HL-60 (cell line): ENCODE results near the gene ZDHHC7.

Experiments used
- DNase-seq, 2 experiments: peaks; one replicate each; pipeline ENCODE4 v3.0.0-alpha.2; 2010 to 2020; ENCODE audit warnings: low read depth in 1 of 2, low spot score in 1 of 2
- H3K27ac ChIP-seq: fragments of 250-450 bp; sonication (Bioruptor Pico); replicated peaks from 2 replicates; pipeline ENCODE4 v1.5.1; 2020; ENCODE audit warnings: mild to moderate bottlenecking, moderate library complexity
- H3K27me3 ChIP-seq: fragments of 250-450 bp; sonication (Bioruptor Pico); 2 replicates; pipeline ENCODE4 v1.5.1; 2021; ENCODE audit warnings: mild to moderate bottlenecking, moderate library complexity; ENCODE audit not compliant: insufficient read depth, poor library complexity, severe bottlenecking
- H3K4me3 ChIP-seq: replicated peaks from 2 replicates; pipeline ENCODE4 v1.5.1; 2011; ENCODE audit warnings: mild to moderate bottlenecking, control low read depth, low read length; ENCODE audit not compliant: insufficient read depth
- GABPA ChIP-seq: IDR thresholded peaks from 2 replicates; pipeline ENCODE4 v1.6.1; 2012; ENCODE audit warnings: low read depth
- POLR2AphosphoS5 ChIP-seq: IDR thresholded peaks from 2 replicates; pipeline ENCODE4 v1.6.1; 2012; ENCODE audit warnings: low read depth
- SPI1 ChIP-seq: IDR thresholded peaks from 2 replicates; pipeline ENCODE4 v1.6.1; 2012; ENCODE audit warnings: low read depth, mild to moderate bottlenecking, borderline replicate concordance
- TF ChIP-seq, protein P1 (sequence below): IDR thresholded peaks from 2 replicates; pipeline ENCODE4 v1.6.1; 2012; ENCODE audit warnings: low read depth; ENCODE audit not compliant: insufficient replicate concordance
- TF ChIP-seq, protein P2 (sequence below): IDR thresholded peaks from one replicate; pipeline ENCODE4 v1.5.1; 2011; ENCODE audit warnings: low read length, control low read depth, inconsistent platforms; ENCODE audit not compliant: insufficient read depth

The ZDHHC7 gene

DNA sequence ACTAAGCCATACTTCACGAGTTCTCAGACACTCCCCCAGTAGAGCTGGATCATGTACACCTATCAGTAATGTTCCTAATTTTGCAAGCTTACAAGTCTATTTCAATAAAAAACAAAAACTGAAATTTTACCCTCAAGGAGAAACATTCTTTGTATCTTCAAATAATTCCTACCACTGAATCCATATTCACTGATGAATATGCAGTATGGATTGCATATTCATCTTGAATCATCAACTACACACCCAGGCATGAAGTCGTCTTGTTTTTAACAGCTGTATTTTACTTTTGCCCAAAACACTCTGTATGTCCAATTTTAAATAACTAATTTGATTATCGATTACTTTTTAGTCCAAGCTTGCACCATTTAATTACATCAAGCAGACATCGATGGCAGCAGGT, 31.8 kb downstream of the ZDHHC7 start:
- Histone ChIP-seq H3K27me3 (no peaks in the 10 kb centered on the region), H3K4me3 (no peak overlapping the region), H3K27ac (no peak overlapping the region)
- TF ChIP-seq, protein P1, sequence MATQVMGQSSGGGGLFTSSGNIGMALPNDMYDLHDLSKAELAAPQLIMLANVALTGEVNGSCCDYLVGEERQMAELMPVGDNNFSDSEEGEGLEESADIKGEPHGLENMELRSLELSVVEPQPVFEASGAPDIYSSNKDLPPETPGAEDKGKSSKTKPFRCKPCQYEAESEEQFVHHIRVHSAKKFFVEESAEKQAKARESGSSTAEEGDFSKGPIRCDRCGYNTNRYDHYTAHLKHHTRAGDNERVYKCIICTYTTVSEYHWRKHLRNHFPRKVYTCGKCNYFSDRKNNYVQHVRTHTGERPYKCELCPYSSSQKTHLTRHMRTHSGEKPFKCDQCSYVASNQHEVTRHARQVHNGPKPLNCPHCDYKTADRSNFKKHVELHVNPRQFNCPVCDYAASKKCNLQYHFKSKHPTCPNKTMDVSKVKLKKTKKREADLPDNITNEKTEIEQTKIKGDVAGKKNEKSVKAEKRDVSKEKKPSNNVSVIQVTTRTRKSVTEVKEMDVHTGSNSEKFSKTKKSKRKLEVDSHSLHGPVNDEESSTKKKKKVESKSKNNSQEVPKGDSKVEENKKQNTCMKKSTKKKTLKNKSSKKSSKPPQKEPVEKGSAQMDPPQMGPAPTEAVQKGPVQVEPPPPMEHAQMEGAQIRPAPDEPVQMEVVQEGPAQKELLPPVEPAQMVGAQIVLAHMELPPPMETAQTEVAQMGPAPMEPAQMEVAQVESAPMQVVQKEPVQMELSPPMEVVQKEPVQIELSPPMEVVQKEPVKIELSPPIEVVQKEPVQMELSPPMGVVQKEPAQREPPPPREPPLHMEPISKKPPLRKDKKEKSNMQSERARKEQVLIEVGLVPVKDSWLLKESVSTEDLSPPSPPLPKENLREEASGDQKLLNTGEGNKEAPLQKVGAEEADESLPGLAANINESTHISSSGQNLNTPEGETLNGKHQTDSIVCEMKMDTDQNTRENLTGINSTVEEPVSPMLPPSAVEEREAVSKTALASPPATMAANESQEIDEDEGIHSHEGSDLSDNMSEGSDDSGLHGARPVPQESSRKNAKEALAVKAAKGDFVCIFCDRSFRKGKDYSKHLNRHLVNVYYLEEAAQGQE: no peak
- no peak for TF ChIP-seq POLR2AphosphoS5
- TF ChIP-seq SPI1: no peak
- no peak for TF ChIP-seq GABPA
- TF ChIP-seq, protein P2, sequence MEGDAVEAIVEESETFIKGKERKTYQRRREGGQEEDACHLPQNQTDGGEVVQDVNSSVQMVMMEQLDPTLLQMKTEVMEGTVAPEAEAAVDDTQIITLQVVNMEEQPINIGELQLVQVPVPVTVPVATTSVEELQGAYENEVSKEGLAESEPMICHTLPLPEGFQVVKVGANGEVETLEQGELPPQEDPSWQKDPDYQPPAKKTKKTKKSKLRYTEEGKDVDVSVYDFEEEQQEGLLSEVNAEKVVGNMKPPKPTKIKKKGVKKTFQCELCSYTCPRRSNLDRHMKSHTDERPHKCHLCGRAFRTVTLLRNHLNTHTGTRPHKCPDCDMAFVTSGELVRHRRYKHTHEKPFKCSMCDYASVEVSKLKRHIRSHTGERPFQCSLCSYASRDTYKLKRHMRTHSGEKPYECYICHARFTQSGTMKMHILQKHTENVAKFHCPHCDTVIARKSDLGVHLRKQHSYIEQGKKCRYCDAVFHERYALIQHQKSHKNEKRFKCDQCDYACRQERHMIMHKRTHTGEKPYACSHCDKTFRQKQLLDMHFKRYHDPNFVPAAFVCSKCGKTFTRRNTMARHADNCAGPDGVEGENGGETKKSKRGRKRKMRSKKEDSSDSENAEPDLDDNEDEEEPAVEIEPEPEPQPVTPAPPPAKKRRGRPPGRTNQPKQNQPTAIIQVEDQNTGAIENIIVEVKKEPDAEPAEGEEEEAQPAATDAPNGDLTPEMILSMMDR: no peak
- DNase-seq: no peak

DNA sequence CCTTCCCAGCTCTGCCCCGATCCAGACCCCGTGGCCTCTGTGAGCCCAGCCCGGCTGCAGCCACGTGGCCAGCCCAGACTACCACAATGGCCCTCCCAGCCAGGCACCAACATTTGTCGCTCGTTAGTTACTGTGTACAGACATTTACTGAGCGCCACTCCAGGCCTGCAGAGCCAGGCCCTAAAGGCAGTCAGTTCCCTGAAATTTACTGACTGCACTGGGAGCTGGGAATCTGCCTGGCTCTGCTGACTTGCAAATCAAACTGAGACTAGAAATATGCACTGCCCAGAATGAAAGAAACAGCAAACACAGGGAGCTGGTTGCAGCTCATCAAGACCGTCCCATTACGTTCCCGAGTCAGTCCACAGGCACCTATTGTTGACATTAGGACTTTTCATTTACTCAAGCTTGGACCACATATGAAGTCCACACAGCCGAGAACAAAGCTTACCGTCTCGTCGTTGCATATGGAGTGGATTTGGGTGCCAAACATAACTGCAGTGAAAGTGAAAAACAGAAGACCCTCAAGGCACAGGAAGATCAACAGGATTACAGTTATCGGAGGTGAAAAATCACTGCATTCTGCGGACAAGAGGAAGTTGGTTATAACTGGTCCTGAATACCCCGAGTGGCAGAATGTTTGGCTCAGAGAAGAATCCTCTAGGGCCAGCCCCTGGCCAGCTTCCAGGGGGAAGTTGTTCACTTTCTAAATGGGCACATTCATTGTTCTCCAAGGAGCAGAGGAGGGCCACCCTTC, 34.5 kb downstream of the ZDHHC7 start:
- no peaks in the 10 kb centered on the region for H3K27me3 ChIP-seq
- H3K4me3 ChIP-seq: no peak overlapping the region
- no peak for DNase-seq
- TF ChIP-seq SPI1: no peak
- no peak for TF ChIP-seq POLR2AphosphoS5
- TF ChIP-seq GABPA: no peak
- TF ChIP-seq, protein P1: no peak
- TF ChIP-seq, protein P2: no peak
- no peak overlapping the region for H3K27ac ChIP-seq

DNA sequence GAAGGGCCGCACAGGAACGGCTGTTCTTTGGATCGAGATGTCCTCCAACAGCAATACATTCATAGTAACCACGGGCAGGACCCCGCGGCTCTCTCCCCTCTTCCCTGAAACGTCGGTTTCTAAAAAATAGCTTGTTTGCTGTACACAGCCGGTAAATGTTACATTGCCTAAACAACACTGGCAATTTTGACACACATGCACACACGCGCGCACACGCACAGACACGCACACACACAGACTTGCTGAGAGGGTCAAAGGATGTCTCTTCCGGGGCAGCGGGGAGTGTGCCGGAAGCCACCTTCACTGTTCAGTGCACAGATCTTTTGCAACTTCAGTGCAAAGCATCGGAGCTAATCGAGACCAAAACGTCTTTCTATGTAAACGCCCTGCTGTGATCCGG, 35.8 kb downstream of the ZDHHC7 start:
- DNase-seq: no peak
- Histone ChIP-seq H3K27me3 (no peaks in the 10 kb centered on the region), H3K27ac (no peak overlapping the region), H3K4me3 (no peak overlapping the region)
- TF ChIP-seq, protein P2: no peak
- TF ChIP-seq POLR2AphosphoS5: no peak

DNA sequence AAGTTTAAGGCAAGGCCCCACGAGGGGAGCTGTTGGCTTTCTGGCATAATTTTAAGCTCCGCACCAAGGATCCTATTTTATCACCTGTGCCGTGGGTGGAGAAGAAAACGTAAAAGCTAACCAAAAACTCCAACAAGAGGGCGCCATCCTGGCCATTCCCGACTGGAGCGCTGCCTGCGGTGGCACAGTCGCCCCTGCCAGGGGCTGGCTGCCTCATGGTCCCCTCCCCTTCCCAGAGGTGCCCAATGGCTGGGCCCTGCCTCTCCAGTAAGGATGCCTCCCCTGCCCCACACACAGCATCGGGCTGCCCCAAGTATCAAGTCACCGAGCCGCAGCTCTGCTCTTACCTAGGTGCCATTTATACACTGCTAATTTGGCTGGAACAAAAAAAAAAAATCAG, 36.3 kb downstream of the ZDHHC7 start:
- TF ChIP-seq, protein P1: no peak
- TF ChIP-seq SPI1 (no peak), POLR2AphosphoS5 (no peak), GABPA (no peak)
- TF ChIP-seq, protein P2: no peak

More for the DNA sequence above, 36.3 kb downstream of the ZDHHC7 start:
- Histone ChIP-seq H3K4me3 (no peak overlapping the region), H3K27me3 (no peaks in the 10 kb centered on the region), H3K27ac (no peak overlapping the region)
- DNase-seq: no peak
